Inflammatory macrophage treated with lipopolysaccharide for 4 hours (primary cell): ENCODE measurements around the gene TSSC4.

Source experiments
- DNase-seq: peaks from one replicate; pipeline ENCODE4 v3.0.0-alpha.2; 2020

The TSSC4 gene

GRCh38 chr11:2369896-2370295 is 30.7 kb upstream of the TSSC4 start:
- no peak for DNase-seq

- no peak for DNase-seq
Measured at GRCh38 chr11:2374456-2375201, 25.9 kb upstream of the TSSC4 start.

GRCh38 chr11:2375341-2375853 is 25.2 kb upstream of the TSSC4 start:
- DNase-seq = no peak

GRCh38 chr11:2375964-2376551 is 24.5 kb upstream of the TSSC4 start:
- DNase-seq = no peak

- peak; percentile 26 for DNase-seq
Measured at GRCh38 chr11:2376751-2377451, 23.6 kb upstream of the TSSC4 start, which contains the start of gene CD81. CD81 (plus strand) TSS chr11:2377310; CDS start chr11:2377550, 240 bp downstream.

GRCh38 chr11:2377511-2378443 is 22.8 kb upstream of the TSSC4 start:
- peak; percentile 49 for DNase-seq

GRCh38 chr11:2378527-2379210 is 21.9 kb upstream of the TSSC4 start:
- no peak for DNase-seq

- no peak for DNase-seq
Measured at GRCh38 chr11:2379466-2380174, 20.9 kb upstream of the TSSC4 start.

- DNase-seq = no peak
Measured at GRCh38 chr11:2380396-2380795, 20.2 kb upstream of the TSSC4 start.

- DNase-seq = peak; percentile 98
Measured at GRCh38 chr11:2380807-2381350, 19.7 kb upstream of the TSSC4 start.

- no peak for DNase-seq
Measured at GRCh38 chr11:2381494-2382128, 18.9 kb upstream of the TSSC4 start.

GRCh38 chr11:2382129-2382517 is 18.4 kb upstream of the TSSC4 start:
- peak; percentile 44 for DNase-seq

- peak; percentile 44 for DNase-seq
Measured at GRCh38 chr11:2382936-2383851, 17.4 kb upstream of the TSSC4 start.

- no peak for DNase-seq
Measured at GRCh38 chr11:2383852-2384804, 16.4 kb upstream of the TSSC4 start.

- DNase-seq = no peak
Measured at GRCh38 chr11:2385156-2386151, 15.1 kb upstream of the TSSC4 start.

- DNase-seq = no peak
Measured at GRCh38 chr11:2386591-2386990, 14.0 kb upstream of the TSSC4 start.
